K562 (cell line): ENCODE measurements around the gene ZMIZ1.

Source experiments
- BHLHE40 ChIP-seq: IDR thresholded peaks from 2 replicates; pipeline ENCODE4 v1.6.1; 2011; ENCODE audit warnings: low read length, improper control_type of control experiment
- CHD4 ChIP-seq: fragments of 200-600 bp; sonication (generic); IDR thresholded peaks from 3 replicates; pipeline ENCODE4 v1.6.1; 2012; ENCODE audit warnings: low read depth, mild to moderate bottlenecking, mixed read lengths, low read length, inconsistent platforms; ENCODE audit not compliant: insufficient read depth, insufficient replicate concordance, poor library complexity, severe bottlenecking
- EGR1 ChIP-seq: fragments of 450-650 bp; conservative IDR thresholded peaks from 2 replicates; pipeline ENCODE4 v1.6.1; 2017; ENCODE audit warnings: mild to moderate bottlenecking
- EZH2 ChIP-seq: IDR thresholded peaks from 2 replicates; pipeline ENCODE4 v1.6.1; 2012; ENCODE audit warnings: low read depth, mild to moderate bottlenecking, inconsistent platforms, low read length, borderline replicate concordance
- NCOR1 ChIP-seq: fragments of 450-650 bp; IDR thresholded peaks from 2 replicates; pipeline ENCODE4 v1.6.1; 2016; ENCODE audit warnings: mild to moderate bottlenecking, moderate library complexity
- PML ChIP-seq: IDR thresholded peaks from 2 replicates; pipeline ENCODE4 v1.6.1; 2012; ENCODE audit warnings: low read length, inconsistent platforms
- RAD21 ChIP-seq, 2 experiments: fragments of 250-450 bp in 1 of 2; fragments of 450-650 bp in 1 of 2; sonication (Bioruptor Pico) in 1 of 2; formaldehyde crosslinking in 1 of 2; IDR thresholded peaks in 1 of 2; conservative IDR thresholded peaks in 1 of 2; 2 replicates each; pipeline versions ENCODE4 v1.4.0 to v1.8.0; 2020 to 2022; ENCODE audit warnings: mild to moderate bottlenecking in 2 of 2, moderate library complexity in 1 of 2
- SETDB1 ChIP-seq: IDR thresholded peaks from one replicate; pipeline ENCODE4 v1.6.1; 2012; ENCODE audit warnings: low read length, control low read depth, inconsistent platforms
- TCF3 ChIP-seq: sonication (generic); formaldehyde crosslinking; IDR thresholded peaks from 2 replicates; pipeline ENCODE4 v1.4.0; 2020; ENCODE audit warnings: mild to moderate bottlenecking, missing genetic modification reagents
- TGIF2 ChIP-seq: sonication (generic); formaldehyde crosslinking; IDR thresholded peaks from 2 replicates; pipeline ENCODE4 v1.8.1; 2022; ENCODE audit warnings: mild to moderate bottlenecking, missing genetic modification reagents, moderate library complexity
- TF ChIP-seq, protein P1 (sequence below): sonication (generic); formaldehyde crosslinking; IDR thresholded peaks from 2 replicates; pipeline ENCODE4 v1.8.0; 2023; ENCODE audit warnings: mild to moderate bottlenecking, missing genetic modification reagents
- TF ChIP-seq, protein P2 (sequence below): IDR thresholded peaks from 2 replicates; pipeline ENCODE4 v1.6.1; 2012; ENCODE audit warnings: low read depth, low read length, improper control_type of control experiment, borderline replicate concordance
- TF ChIP-seq, protein P3 (sequence below): sonication (generic); formaldehyde crosslinking; IDR thresholded peaks from 2 replicates; pipeline ENCODE4 v1.8.0; 2022; ENCODE audit warnings: missing genetic modification reagents, mild to moderate bottlenecking, borderline replicate concordance

DNA sequence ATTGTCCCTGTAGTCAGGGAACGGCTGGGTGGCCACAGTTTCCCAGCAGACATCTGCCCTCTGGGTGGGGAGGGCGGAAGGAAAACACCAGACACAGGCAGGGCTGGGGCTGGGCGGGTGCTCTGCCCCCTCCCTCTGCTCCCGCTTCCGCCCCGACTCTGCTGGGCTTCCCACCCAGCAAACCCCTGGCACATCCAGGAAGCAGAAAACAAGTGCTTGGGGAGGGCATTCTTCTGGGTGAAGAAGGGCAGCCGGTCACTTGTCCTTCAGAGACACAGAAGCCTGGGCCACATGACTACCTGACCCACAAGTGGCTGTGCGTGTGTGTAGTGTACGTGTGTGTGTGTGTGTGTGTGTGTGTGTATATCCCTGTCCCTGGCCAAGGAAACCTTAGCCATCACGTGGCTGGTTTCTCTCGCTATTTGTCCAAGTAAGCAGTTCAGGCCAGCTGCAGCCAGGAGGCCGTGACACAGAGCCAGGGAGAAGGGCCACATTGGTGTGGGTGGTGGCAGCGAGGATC, 77.9 kb downstream of the ZMIZ1 start:
- TF ChIP-seq, protein P1, sequence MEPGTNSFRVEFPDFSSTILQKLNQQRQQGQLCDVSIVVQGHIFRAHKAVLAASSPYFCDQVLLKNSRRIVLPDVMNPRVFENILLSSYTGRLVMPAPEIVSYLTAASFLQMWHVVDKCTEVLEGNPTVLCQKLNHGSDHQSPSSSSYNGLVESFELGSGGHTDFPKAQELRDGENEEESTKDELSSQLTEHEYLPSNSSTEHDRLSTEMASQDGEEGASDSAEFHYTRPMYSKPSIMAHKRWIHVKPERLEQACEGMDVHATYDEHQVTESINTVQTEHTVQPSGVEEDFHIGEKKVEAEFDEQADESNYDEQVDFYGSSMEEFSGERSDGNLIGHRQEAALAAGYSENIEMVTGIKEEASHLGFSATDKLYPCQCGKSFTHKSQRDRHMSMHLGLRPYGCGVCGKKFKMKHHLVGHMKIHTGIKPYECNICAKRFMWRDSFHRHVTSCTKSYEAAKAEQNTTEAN (CRISPR knock-in tag): no peak
- TF ChIP-seq, protein P2, sequence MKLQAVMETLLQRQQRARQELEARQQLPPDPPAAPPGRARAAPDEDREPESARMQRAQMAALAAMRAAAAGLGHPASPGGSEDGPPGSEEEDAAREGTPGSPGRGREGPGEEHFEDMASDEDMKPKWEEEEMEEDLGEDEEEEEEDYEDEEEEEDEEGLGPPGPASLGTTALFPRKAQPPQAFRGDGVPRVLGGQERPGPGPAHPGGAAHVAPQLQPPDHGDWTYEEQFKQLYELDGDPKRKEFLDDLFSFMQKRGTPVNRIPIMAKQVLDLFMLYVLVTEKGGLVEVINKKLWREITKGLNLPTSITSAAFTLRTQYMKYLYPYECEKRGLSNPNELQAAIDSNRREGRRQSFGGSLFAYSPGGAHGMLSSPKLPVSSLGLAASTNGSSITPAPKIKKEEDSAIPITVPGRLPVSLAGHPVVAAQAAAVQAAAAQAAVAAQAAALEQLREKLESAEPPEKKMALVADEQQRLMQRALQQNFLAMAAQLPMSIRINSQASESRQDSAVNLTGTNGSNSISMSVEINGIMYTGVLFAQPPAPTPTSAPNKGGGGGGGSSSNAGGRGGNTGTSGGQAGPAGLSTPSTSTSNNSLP: no peak
- no peak for TF ChIP-seq BHLHE40
- TF ChIP-seq RAD21 (CRISPR knock-in tag; conservative IDR thresholded peaks at IDR 0.05 in 1 of 2, IDR thresholded peaks at IDR 0.05 in 1 of 2): no peak
- TF ChIP-seq SETDB1: no peak
- TF ChIP-seq CHD4: no peak
- TF ChIP-seq TCF3 (CRISPR knock-in tag): no peak
- TF ChIP-seq PML: no peak
- no peak for TF ChIP-seq EZH2
- TF ChIP-seq TGIF2 (CRISPR knock-in tag): no peak
- TF ChIP-seq NCOR1: no peak
- TF ChIP-seq EGR1: no peak
- TF ChIP-seq, protein P3, sequence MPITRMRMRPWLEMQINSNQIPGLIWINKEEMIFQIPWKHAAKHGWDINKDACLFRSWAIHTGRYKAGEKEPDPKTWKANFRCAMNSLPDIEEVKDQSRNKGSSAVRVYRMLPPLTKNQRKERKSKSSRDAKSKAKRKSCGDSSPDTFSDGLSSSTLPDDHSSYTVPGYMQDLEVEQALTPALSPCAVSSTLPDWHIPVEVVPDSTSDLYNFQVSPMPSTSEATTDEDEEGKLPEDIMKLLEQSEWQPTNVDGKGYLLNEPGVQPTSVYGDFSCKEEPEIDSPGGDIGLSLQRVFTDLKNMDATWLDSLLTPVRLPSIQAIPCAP (CRISPR knock-in tag): no peak
